ENCODE data around the gene ARHGEF4. TPM values are rescaled to one million over a fixed set of nuclear protein-coding genes. Genes with fewer than 3 reads are reported as not detected.

ARHGEF4 gene
- polyA plus RNA-seq, 1 donor (not counting 4 experiments of a cell fraction or from before 2014, with no cell fraction given), result 22.6 TPM

GRCh38 chr2:131039908-131040660 is 203.4 kb downstream of the ARHGEF4 start:
- Histone ChIP-seq H3K36me3 (ENCODE audit: control insufficient read depth in 2 of 2, extremely low read depth in 1 of 2, insufficient read depth in 2 of 2, low read length in 2 of 2) (peaks cover 14 to 19% of the 10 kb centered on the region in 2 experiments), H3K9me1 (ENCODE audit: control insufficient read depth, extremely low read depth, insufficient read depth, low read length) (no peaks in the 10 kb centered on the region), H3K4me1 (ENCODE audit: control insufficient read depth, extremely low read depth, insufficient read depth, low read length) (no peaks in the 10 kb centered on the region), H3K4me3 (ENCODE audit: control insufficient read depth in 2 of 3, extremely low read depth in 1 of 3, insufficient read depth in 2 of 3, low read depth in 1 of 3, low read length in 3 of 3) (no peak overlapping the region), H2AFZ (ENCODE audit: control insufficient read depth, low read length) (no peak overlapping the region), H3K27me3 (ENCODE audit: control insufficient read depth, extremely low read depth, insufficient read depth, low read length) (no peaks in the 10 kb centered on the region), H3K4me2 (ENCODE audit: control insufficient read depth, extremely low read depth, insufficient read depth, low read depth, low read length) (no peak overlapping the region), H3K79me2 (ENCODE audit: control insufficient read depth, insufficient read depth, low read length) (no peaks in the 10 kb centered on the region), H3K9me3 (ENCODE audit: control insufficient read depth, low read depth, low read length) (no peaks in the 10 kb centered on the region), H4K20me1 (ENCODE audit: control insufficient read depth, extremely low read depth, insufficient read depth, low read length) (no peaks in the 10 kb centered on the region), H3K9ac (ENCODE audit: control insufficient read depth, extremely low read depth, insufficient read depth, low read length) (no peak overlapping the region), H3K27ac (ENCODE audit: control insufficient read depth, insufficient read depth, low read length) (no peak overlapping the region)
- no peak for TF ChIP-seq CTCF (optimal IDR thresholded peaks at IDR 0.05 in 1 of 3, IDR thresholded peaks at IDR 0.05 in 1 of 3, conservative IDR thresholded peaks at IDR 0.05 in 1 of 3; ENCODE audit: extremely low read depth in 1 of 3, insufficient read depth in 2 of 3, low read length in 3 of 3)
- TF ChIP-seq EZH2 (IDR thresholded peaks at IDR 0.05; ENCODE audit: low read length), result no peak
- dilution Hi-C loops (cut with MboI; ENCODE audit: extremely low pct_ligation_motif_present, low sequenced_read_pairs), result no loop called here
- FAIRE-seq, result no peak
- no peak for DNase-seq (ENCODE audit: low read depth, low spot score)

- no peaks in the 10 kb centered on the region for H3K4me1 ChIP-seq (ENCODE audit: control insufficient read depth, extremely low read depth, insufficient read depth, low read length)
- no peaks in the 10 kb centered on the region for H4K20me1 ChIP-seq (ENCODE audit: control insufficient read depth, extremely low read depth, insufficient read depth, low read length)
- H3K79me2 ChIP-seq (ENCODE audit: control insufficient read depth, insufficient read depth, low read length), result no peaks in the 10 kb centered on the region
- no peak overlapping the region for H2AFZ ChIP-seq (ENCODE audit: control insufficient read depth, low read length)
- no peaks in the 10 kb centered on the region for H3K27me3 ChIP-seq (ENCODE audit: control insufficient read depth, extremely low read depth, insufficient read depth, low read length)
- dilution Hi-C loops (cut with MboI; ENCODE audit: extremely low pct_ligation_motif_present, low sequenced_read_pairs), result no loop called here
- H3K9me1 ChIP-seq (ENCODE audit: control insufficient read depth, extremely low read depth, insufficient read depth, low read length), result no peaks in the 10 kb centered on the region
- no peaks in the 10 kb centered on the region for H3K9me3 ChIP-seq (ENCODE audit: control insufficient read depth, low read depth, low read length)
- no peak for TF ChIP-seq EZH2 (IDR thresholded peaks at IDR 0.05; ENCODE audit: low read length)
- TF ChIP-seq CTCF (optimal IDR thresholded peaks at IDR 0.05 in 1 of 3, IDR thresholded peaks at IDR 0.05 in 1 of 3, conservative IDR thresholded peaks at IDR 0.05 in 1 of 3; ENCODE audit: extremely low read depth in 1 of 3, insufficient read depth in 2 of 3, low read length in 3 of 3), result no peak
- H3K9ac ChIP-seq (ENCODE audit: control insufficient read depth, extremely low read depth, insufficient read depth, low read length), result no peak overlapping the region
- no peak for FAIRE-seq
- no peak overlapping the region for H3K4me2 ChIP-seq (ENCODE audit: control insufficient read depth, extremely low read depth, insufficient read depth, low read depth, low read length)
- no peak overlapping the region for H3K4me3 ChIP-seq (ENCODE audit: control insufficient read depth in 2 of 3, extremely low read depth in 1 of 3, insufficient read depth in 2 of 3, low read depth in 1 of 3, low read length in 3 of 3)
- DNase-seq (ENCODE audit: low read depth, low spot score), result no peak
- H3K36me3 ChIP-seq (ENCODE audit: control insufficient read depth in 2 of 2, extremely low read depth in 1 of 2, insufficient read depth in 2 of 2, low read length in 2 of 2), result peaks cover 14 to 22% of the 10 kb centered on the region in 2 experiments
- H3K27ac ChIP-seq (ENCODE audit: control insufficient read depth, insufficient read depth, low read length), result no peak overlapping the region
Measured at GRCh38 chr2:131040661-131041401, 204.1 kb downstream of the ARHGEF4 start.

All from keratinocyte (primary cell).